NCI-H128 (cell line): ENCODE measurements around the gene MUC6.

Source experiments
- DNase-seq: peaks from one replicate; lab custom pipeline; 2025; ENCODE audit not compliant: unreplicated experiment; lab: John Stamatoyannopoulos, UW

MUC6 gene

GRCh38 chr11:971092-971690 lies 65.3 kb downstream of the MUC6 start:
- DNase-seq: no peak

- no peak for DNase-seq
These were observed 66.1 kb downstream of the MUC6 start for GRCh38 chr11:970319-970871.

GRCh38 chr11:969651-970205 lies 66.8 kb downstream of the MUC6 start:
- no peak for DNase-seq

GRCh38 chr11:968822-969221 lies 67.7 kb downstream of the MUC6 start:
- no peak for DNase-seq

- no peak for DNase-seq
These were observed 68.3 kb downstream of the MUC6 start for GRCh38 chr11:967995-968751.

- no peak for DNase-seq
These were observed 71.2 kb downstream of the MUC6 start for GRCh38 chr11:965206-965775.

GRCh38 chr11:963852-964251 lies 72.7 kb downstream of the MUC6 start:
- no peak for DNase-seq
